ENCODE results near the gene RASGRF2.
A peak's percentile ranks its signal among the peaks of the same experiment; 100 is the strongest.

Gene RASGRF2

DNA sequence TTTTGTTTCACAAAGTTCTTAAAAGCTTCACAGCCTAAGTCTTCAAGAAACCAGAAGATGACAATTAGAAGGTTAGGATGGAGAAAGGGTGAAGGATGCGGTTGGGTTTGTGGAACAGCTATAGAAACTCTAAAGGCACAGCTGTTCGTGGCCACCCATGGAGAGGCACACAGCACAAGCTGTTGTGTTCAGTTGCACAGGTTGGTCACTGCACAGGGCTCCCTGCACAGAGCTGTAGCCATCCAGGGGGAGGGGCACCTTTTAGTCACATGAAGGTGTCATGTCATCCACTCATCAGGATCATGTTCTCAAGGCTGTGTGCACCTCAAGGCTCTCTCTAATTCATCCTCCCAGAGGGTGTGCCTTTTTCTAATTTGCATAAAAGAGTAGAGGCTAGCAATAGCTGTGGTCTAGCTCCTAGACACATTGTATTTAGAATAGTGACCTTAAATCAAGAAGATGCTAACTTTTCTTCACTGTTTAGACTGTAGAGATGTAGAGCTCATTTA is 5.0 kb upstream of the RASGRF2 start:
- no peak for DNase-seq (ENCODE audit: low read depth, low spot score)

DNA sequence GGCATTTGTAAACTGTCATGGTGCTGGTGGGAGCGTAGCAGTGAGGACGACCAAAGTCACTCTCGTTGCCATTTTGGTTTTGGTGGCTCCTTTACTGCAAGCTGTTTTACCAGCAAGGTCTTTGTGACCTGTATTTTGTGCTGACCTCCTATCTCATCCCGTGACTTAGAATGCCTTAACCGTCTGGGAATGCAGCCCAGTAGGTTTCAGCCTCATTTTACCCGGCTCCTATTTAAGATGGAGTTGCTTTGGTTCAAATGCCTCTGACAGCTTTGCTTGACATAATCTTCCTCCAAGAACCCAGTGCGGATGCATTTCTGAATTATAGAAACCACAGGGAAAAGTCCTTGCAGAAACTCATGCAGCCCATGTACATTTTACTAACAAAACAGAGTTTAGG is 3.9 kb upstream of the RASGRF2 start:
- peak; percentile 33 for DNase-seq (ENCODE audit: low read depth, low spot score)

DNA sequence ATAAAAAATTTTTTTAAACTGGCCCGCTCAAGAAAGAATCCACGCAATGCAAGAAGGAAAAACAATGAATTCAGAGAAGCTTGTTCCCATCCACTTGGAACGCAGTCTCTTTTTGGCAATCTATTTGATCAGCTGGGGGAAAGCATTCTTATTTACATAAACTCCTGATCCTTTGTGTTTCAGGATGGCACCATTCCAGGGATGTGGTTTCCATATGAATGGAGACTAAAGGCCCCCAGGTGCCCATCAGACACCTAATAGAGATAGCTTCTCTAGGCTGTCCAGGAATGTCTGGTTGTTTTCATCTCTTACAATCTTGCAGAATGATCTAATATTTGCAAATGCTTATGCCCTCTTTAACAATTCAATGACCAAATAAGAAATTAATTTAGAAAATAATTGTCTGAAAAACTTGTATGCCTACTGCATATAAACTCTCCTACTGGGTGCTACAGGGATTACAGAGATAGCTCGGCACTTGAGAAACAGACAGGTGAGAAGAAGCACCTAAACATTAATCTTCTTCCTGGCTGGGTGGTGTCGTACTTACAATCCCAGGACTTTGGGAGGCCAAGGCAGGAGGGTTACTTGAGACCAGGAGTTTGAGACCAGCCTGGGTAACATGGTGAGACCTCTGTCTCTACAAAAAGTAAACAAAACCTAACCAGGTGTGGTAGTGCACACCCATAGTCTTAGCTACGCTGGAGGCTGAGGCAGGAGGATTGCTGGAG is 3.0 kb upstream of the RASGRF2 start:
- peak; percentile 53 for DNase-seq (ENCODE audit: low read depth, low spot score)

GRCh38 chr5:80958616-80959015 is 1.5 kb upstream of the RASGRF2 start:
- no peak for DNase-seq (ENCODE audit: low read depth, low spot score)

GRCh38 chr5:80959138-80959537 is 1.0 kb upstream of the RASGRF2 start:
- no peak for DNase-seq (ENCODE audit: low read depth, low spot score)

DNA sequence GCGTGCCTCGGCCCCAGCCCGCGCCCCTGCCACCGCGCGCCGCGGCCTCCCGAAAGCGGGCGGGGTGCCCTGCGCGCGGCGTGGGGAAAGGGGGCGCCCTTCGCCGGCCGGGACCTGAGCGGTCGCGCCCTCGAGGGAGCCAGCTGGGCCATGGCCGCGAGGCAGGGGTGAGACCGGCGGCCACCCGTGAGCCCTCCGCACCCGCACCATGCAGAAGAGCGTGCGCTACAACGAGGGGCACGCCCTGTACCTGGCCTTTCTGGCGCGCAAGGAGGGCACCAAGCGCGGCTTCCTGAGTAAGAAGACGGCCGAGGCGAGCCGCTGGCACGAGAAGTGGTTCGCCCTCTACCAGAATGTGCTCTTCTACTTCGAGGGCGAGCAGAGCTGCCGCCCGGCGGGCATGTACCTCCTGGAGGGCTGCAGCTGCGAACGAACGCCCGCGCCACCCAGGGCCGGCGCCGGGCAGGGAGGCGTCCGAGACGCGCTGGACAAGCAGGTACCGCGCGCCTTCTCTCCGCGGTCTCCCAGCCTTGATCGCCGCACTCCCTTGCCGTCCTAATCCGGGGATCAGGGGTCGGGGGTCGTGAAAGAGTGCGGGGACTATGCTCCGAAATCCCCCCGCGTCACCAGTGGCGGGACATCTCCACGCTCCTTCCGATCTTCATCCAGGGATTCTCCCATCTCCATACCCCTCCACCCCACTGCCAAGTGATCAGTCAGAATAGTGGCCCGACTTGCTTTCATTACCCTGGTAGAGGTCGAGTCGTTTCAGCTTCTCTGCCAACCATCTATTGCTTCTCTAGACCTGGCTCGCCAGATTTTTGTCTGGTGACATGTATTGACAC is 590 bp downstream of the RASGRF2 start:
- peak; percentile 66 for DNase-seq (ENCODE audit: low read depth, low spot score)

GRCh38 chr5:80961376-80962281 is 1.5 kb downstream of the RASGRF2 start:
- no peak for DNase-seq (ENCODE audit: low read depth, low spot score)

- no peak for DNase-seq (ENCODE audit: low read depth, low spot score)
These were observed 2.7 kb downstream of the RASGRF2 start for GRCh38 chr5:80962630-80963520.

- DNase-seq (ENCODE audit: low read depth, low spot score), result no peak
These were observed 3.3 kb downstream of the RASGRF2 start for GRCh38 chr5:80963521-80963895.

GRCh38 chr5:80963966-80964481 is 3.9 kb downstream of the RASGRF2 start:
- no peak for DNase-seq (ENCODE audit: low read depth, low spot score)

- DNase-seq (ENCODE audit: low read depth, low spot score), result no peak
These were observed 4.3 kb downstream of the RASGRF2 start for GRCh38 chr5:80964491-80964890.

DNA sequence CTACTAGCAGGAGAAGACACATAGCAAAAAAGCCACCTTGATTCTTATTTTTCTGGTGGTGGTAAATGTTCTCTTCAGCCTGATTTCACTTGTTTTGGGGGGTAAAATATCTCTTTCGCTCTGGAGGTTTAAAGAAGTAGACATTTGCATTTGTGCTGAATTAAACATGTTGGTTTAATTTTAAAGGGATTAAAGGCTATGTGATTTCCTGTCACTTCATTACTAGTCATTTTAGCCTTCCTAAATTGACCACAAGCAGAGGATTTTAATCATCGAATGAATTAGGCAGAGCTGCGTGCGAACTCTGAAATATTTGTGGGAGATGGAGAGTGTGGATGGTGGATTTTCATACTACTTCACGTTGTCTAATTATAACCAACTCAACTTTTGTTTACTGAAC is 4.8 kb downstream of the RASGRF2 start:
- no peak for DNase-seq (ENCODE audit: low read depth, low spot score)

GRCh38 chr5:80967500-80968181 is 7.5 kb downstream of the RASGRF2 start:
- no peak for DNase-seq (ENCODE audit: low read depth, low spot score)

GRCh38 chr5:80973027-80973426 is 12.9 kb downstream of the RASGRF2 start:
- DNase-seq (ENCODE audit: low read depth, low spot score), result no peak

GRCh38 chr5:80975065-80975464 is 14.9 kb downstream of the RASGRF2 start:
- no peak for DNase-seq (ENCODE audit: low read depth, low spot score)

DNA sequence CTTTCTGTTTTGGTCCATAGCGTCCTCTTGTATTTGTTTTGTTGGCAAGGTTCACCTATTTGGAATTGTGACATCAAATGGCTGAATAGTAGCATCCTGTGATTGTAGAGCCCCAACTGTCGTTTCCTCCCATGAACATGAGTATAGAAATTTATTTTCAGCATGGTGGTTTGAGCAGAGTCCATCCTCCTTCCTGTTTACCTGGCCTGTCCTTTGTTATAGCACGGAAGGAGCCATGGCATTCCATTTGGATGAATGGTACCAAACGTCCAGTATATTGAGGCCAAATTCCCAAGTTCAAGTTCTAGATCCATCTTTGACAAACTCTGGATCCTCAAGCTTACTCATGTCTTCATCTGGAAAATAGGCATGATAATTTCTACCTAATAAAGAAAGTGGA is 16.8 kb downstream of the RASGRF2 start:
- DNase-seq (ENCODE audit: low read depth, low spot score), result no peak

GRCh38 chr5:80977764-80978163 is 17.6 kb downstream of the RASGRF2 start:
- no peak for DNase-seq (ENCODE audit: low read depth, low spot score)

GRCh38 chr5:80978772-80979317 is 18.7 kb downstream of the RASGRF2 start:
- no peak for DNase-seq (ENCODE audit: low read depth, low spot score)

- no peak for DNase-seq (ENCODE audit: low read depth, low spot score)
These were observed 21.9 kb downstream of the RASGRF2 start for GRCh38 chr5:80982093-80982492.

All from ELF-1 (cell line).